Endothelial cell (in vitro differentiated cells): ENCODE results near the gene C4BPA. TPM values are rescaled to one million over a fixed set of nuclear protein-coding genes. Genes with fewer than 3 reads are reported as not detected.

Experiments used
- DNase-seq: peaks from one replicate; pipeline ENCODE4 v3.0.0; 2021; ENCODE audit warnings: low spot score
- H3K27ac Mint-ChIP-seq: one replicate; pipeline ENCODE4 v1.8.0; 2021; ENCODE audit warnings: mixed read lengths, inconsistent platforms; ENCODE audit not compliant: unreplicated experiment
- H3K27me3 Mint-ChIP-seq: one replicate; pipeline ENCODE4 v1.8.0; 2021; ENCODE audit warnings: mild to moderate bottlenecking, moderate library complexity, mixed read lengths, inconsistent platforms; ENCODE audit not compliant: unreplicated experiment
- H3K36me3 Mint-ChIP-seq: one replicate; pipeline ENCODE4 v1.8.0; 2021; ENCODE audit warnings: mild to moderate bottlenecking, low read depth, mixed read lengths, inconsistent platforms; ENCODE audit not compliant: unreplicated experiment
- H3K4me1 Mint-ChIP-seq: one replicate; pipeline ENCODE4 v1.8.0; 2021; ENCODE audit warnings: mild to moderate bottlenecking, mixed read lengths, inconsistent platforms; ENCODE audit not compliant: unreplicated experiment
- H3K4me3 Mint-ChIP-seq: one replicate; pipeline ENCODE4 v1.8.0; 2021; ENCODE audit warnings: mild to moderate bottlenecking, mixed read lengths, inconsistent platforms; ENCODE audit not compliant: unreplicated experiment
- H3K9me3 Mint-ChIP-seq: one replicate; pipeline ENCODE4 v1.8.0; 2021; ENCODE audit warnings: mixed read lengths, inconsistent platforms; ENCODE audit not compliant: unreplicated experiment
- CTCF ChIP-seq: fragments of 200-600 bp; sonication (generic); IDR thresholded peaks from one replicate; pipeline ENCODE4 v1.5.0; 2021; ENCODE audit warnings: antibody characterized with exemption; ENCODE audit not compliant: unreplicated experiment
- total RNA-seq: library from RNA; stranded (reverse); fragmentation: NEBNext Ultra II Directional; extraction: Animal tissue kit (Norgen Biotek cat#: 25700); gene quantifications from one replicate; pipeline ENCODE4 v1.2.1, GENCODE V29; 2021; ENCODE audit not compliant: unreplicated experiment

The C4BPA gene
- total RNA-seq, 1 donor from 2014 or later, result not detected

DNA sequence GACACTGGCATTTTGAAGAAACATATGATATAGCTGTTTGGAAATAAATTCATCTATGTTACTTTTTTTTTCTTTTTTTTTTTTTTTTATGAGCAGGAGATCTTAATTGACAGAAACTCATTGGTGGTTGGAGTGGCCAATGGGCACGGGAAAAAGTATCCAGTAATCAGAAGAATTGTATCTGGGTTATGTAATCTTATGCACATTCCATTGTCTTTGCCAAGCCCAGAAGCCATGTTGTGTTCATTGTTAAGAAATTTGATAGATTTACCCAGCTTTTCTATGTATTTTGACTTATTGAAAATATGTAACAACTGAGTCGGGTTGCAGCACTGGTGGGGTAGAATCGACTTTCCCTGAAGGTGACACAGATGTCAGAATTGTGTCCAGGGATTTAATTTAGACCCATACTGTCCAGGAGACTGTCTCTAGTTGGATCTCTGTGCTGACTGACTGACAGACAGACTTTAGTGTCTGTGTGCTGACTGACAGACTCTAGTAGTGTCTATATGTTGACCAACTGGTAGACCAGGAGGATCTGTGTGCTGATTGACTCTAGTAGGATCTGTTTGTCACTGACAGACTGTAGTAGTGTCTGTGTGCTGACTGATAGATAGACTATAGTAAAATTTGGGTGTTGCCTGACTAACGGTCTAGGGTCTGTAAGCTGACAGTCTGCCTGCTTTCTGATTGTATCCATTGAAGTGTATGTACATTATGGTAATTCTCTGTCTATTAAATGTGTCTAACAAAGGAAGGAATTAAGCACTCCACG, 27.7 kb upstream of the C4BPA start:
- Mint-ChIP-seq H3K9me3 (no peaks in the 10 kb centered on the region), H3K36me3 (no peaks in the 10 kb centered on the region), H3K4me1 (no peaks in the 10 kb centered on the region), H3K27ac (no peak overlapping the region), H3K4me3 (no peak overlapping the region), H3K27me3 (no peaks in the 10 kb centered on the region)
- DNase-seq, result no peak
- no peak for TF ChIP-seq CTCF

DNA sequence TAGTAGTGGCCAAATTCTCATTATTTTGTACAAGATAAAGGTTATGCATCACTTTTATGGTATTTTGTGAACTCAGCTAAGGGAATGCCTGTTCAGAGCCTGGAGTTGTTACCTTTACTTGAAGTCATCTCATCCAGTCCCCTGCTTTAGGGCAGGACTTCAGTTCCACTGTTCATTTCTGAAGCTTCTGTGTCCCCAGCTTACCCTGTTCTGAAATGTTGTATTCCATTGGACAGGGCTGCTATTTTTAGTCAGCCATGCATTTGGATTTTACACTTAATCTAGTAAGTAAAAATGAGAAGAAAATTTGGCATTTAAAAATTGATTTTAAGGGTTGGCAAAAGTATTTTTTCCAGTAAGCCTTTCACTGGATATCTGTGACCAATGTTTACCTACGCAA, 27.0 kb upstream of the C4BPA start:
- H3K4me3 Mint-ChIP-seq, result no peak overlapping the region

DNA sequence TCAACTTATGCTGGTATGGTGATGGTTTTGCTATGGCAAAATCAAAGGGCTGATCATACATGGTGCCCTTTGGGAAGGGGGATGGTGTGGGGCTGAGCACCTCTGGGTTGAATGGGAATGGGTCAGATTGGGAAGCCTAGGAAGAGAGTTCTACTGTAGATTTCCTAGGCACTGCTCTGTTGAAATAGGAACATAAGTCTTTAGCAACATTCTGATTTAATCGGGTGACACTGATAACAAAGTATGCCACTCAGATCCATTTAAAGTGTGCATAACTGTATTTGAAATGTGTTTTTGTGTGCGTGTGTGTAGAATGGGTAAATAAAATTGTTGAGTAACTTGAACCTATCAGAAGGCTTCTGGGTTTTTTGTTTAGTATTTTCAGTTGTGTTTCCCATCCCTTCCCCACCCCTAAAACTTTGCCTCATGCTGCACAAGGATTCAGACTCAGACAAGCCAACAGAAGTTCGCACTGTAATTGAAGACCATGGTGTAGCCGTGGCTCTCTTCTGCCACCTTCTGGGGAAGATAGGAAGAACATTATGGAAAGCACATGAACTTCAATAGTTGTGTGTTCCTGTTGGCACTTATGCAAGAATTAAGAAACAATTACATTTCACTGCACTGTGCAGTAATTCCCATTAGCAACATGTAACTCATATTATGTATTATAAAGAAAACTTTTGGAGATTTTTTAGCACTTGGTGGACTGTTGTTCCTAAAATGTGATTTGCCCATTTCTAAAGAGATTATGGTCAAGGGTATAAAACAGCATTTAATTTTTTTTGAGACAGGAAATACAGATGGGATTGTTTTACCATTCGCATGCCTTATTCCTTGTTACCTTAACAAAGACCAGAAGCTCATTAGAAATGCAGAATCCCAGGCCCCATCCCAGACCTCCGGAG, 26.3 kb upstream of the C4BPA start:
- no peak overlapping the region for H3K4me3 Mint-ChIP-seq
- TF ChIP-seq CTCF, result peak; percentile 75
- DNase-seq, result peak; percentile 74
- H3K4me1 Mint-ChIP-seq, result no peaks in the 10 kb centered on the region
- no peaks in the 10 kb centered on the region for H3K27me3 Mint-ChIP-seq
- H3K36me3 Mint-ChIP-seq, result no peaks in the 10 kb centered on the region
- H3K27ac Mint-ChIP-seq, result no peak overlapping the region
- no peaks in the 10 kb centered on the region for H3K9me3 Mint-ChIP-seq

More for the DNA sequence above, 27.0 kb upstream of the C4BPA start:
- H3K9me3 Mint-ChIP-seq, result no peaks in the 10 kb centered on the region
- H3K27ac Mint-ChIP-seq, result no peak overlapping the region
- no peaks in the 10 kb centered on the region for H3K36me3 Mint-ChIP-seq
- no peak for DNase-seq
- no peaks in the 10 kb centered on the region for H3K27me3 Mint-ChIP-seq
- H3K4me1 Mint-ChIP-seq, result no peaks in the 10 kb centered on the region
- no peak for TF ChIP-seq CTCF

GRCh38 chr1:207078578-207079132, 25.4 kb upstream of the C4BPA start:
- no peak for DNase-seq
- H3K9me3 Mint-ChIP-seq, result no peaks in the 10 kb centered on the region
- H3K27me3 Mint-ChIP-seq, result no peaks in the 10 kb centered on the region
- H3K4me3 Mint-ChIP-seq, result no peak overlapping the region
- no peak overlapping the region for H3K27ac Mint-ChIP-seq
- H3K36me3 Mint-ChIP-seq, result no peaks in the 10 kb centered on the region
- peaks cover 7% of the 10 kb centered on the region for H3K4me1 Mint-ChIP-seq
- no peak for TF ChIP-seq CTCF
